K562 (cell line): ENCODE results near the gene FN1. TPM values are rescaled to one million over a fixed set of nuclear protein-coding genes. Genes with fewer than 3 reads are reported as not detected.

Experiments used
- CTBP1 ChIP-seq: fragments of 450-650 bp; IDR thresholded peaks from 2 replicates; pipeline ENCODE4 v1.6.1; 2016; ENCODE audit warnings: borderline replicate concordance
- L3MBTL2 ChIP-seq: fragments of 450-650 bp; IDR thresholded peaks from 2 replicates; pipeline ENCODE4 v1.6.1; 2016; ENCODE audit warnings: mild to moderate bottlenecking, moderate library complexity
- NFIC ChIP-seq: fragments of 450-650 bp; IDR thresholded peaks from 2 replicates; pipeline ENCODE4 v1.6.1; 2017; ENCODE audit warnings: mild to moderate bottlenecking, inconsistent platforms
- NRF1 ChIP-seq, 2 experiments: fragments of 450-650 bp; IDR thresholded peaks in 1 of 2; conservative IDR thresholded peaks in 1 of 2; 2 replicates each; pipeline ENCODE4 v1.6.1; 2014; ENCODE audit warnings: mild to moderate bottlenecking in 2 of 2
- PRDM10 ChIP-seq: fragments of 450-650 bp; IDR thresholded peaks from 2 replicates; pipeline ENCODE4 v1.6.1; 2018; ENCODE audit not compliant: partially characterized antibody
- PURB ChIP-seq: sonication (generic); formaldehyde crosslinking; IDR thresholded peaks from 2 replicates; pipeline ENCODE4 v1.9.0; 2021; ENCODE audit warnings: low read depth, mild to moderate bottlenecking, missing genetic modification reagents
- RBFOX2 ChIP-seq: fragments of 200-400 bp; formaldehyde crosslinking; IDR thresholded peaks from 2 replicates; pipeline ENCODE4 v1.6.1; 2017; ENCODE audit warnings: low read depth, mild to moderate bottlenecking, low read length, moderate library complexity
- TFAP4 ChIP-seq: sonication (generic); formaldehyde crosslinking; IDR thresholded peaks from 2 replicates; pipeline ENCODE4 v1.8.0; 2022; ENCODE audit warnings: missing genetic modification reagents, mild to moderate bottlenecking, moderate library complexity, borderline replicate concordance
- ZSCAN32 ChIP-seq: fragments of 450-650 bp; formaldehyde crosslinking; IDR thresholded peaks from 2 replicates; pipeline ENCODE4 v1.4.0; 2020; ENCODE audit warnings: mild to moderate bottlenecking, moderate library complexity
- polyA plus RNA-seq, 8 experiments: library from polyadenylated mRNA; depleted of rRNA in 4 of 8; stranded (reverse) in 5 of 8; unstranded in 3 of 8; fragments of >200 nt; fragmentation: Nextera tagmentation in 2 of 8; fragmentation: Illumina TruSeq in 1 of 8; extraction: Ambion mirVana in 2 of 8; extraction: Trizol in 1 of 8; gene quantifications; 2 replicates each; pipeline versions ENCODE4 v1.2.1 to v1.2.3, GENCODE V29; 2011 to 2014; ENCODE audit warnings: inconsistent platforms in 1 of 8, missing spikeins in 1 of 8
- total RNA-seq, 7 experiments: library from RNA; depleted of rRNA in 6 of 7; stranded (reverse); fragments of >200 nt in 6 of 7; fragmentation: Illumina TruSeq in 2 of 7; extraction: Trizol in 2 of 7; gene quantifications; 2 replicates each; pipeline versions ENCODE4 v1.2.1 to v1.2.3, GENCODE V29; 2011 to 2021; ENCODE audit warnings: low replicate concordance in 1 of 7

The FN1 gene
- total and polyA plus RNA-seq, 9 of the 15 experiments (the other 6 are each of a cell fraction or from before 2014, with no cell fraction given): 7.4 to 19.1 (median 11.2) TPM

- TF ChIP-seq L3MBTL2 (peak; percentile 50; the same call in 1 of the 2 replicates), PRDM10 (peak; percentile 59), NFIC (no peak), CTBP1 (peak; percentile 10; the same call in 1 of the 2 replicates), RBFOX2 (peak; percentile 44), ZSCAN32 (no peak), PURB (CRISPR knock-in tag) (no peak), NRF1 (conservative IDR thresholded peaks at IDR 0.05 in 1 of 2, IDR thresholded peaks at IDR 0.05 in 1 of 2) (peak; percentile 52 to 64; a peak in 3 of 4 replicates), TFAP4 (CRISPR knock-in tag) (peak; percentile 49; the same call in 1 of the 2 replicates)
Observed at GRCh38 chr2:215435280-215435869, 493 bp downstream of the FN1 start (continued).
